ENCODE data around the gene RINL. TPM values are rescaled to one million over a fixed set of nuclear protein-coding genes. Genes with fewer than 3 reads are reported as not detected.
A peak's percentile ranks its signal among the peaks of the same experiment; 100 is the strongest.

The RINL gene
- polyA plus RNA-seq, 1 of the 3 experiments (the other 2 are of a cell fraction) = 3.8 TPM

DNA sequence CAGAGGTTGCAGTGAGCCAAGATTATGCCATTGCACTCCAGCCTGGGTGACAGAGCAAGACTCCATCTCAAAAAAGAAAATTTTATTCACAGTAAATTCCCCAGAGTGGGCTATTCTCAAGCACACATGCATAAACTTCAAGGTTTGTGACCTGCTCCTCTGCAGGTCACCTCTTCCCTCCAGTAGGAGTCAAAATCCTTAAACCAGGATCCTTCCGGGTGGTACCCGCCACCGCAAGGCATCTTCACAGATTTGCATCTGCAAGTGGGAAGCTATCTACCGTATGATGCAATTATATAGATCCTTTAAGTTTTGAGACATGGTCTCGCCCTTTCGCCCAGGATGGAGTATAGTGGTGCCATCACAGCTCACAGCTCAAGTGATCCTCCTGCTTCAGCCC is 43.5 kb downstream of the RINL start:
- no peak overlapping the region for H3K4me3 ChIP-seq (ENCODE audit: low read depth in 2 of 2, low read length in 1 of 2)
- peaks cover 39 to 67% of the 10 kb centered on the region in 2 experiments; a peak in 3 of 4 replicates for H3K4me1 ChIP-seq (ENCODE audit: control insufficient read depth in 1 of 2, insufficient read depth in 2 of 2, low read depth in 1 of 2, low read length in 1 of 2)
- H3K79me2 ChIP-seq (ENCODE audit: insufficient read depth) = peaks cover 25% of the 10 kb centered on the region; the same call in 1 of the 2 replicates
- peaks cover 29 to 33% of the 10 kb centered on the region in 2 experiments for H3K36me3 ChIP-seq (replicated peaks in 1 of 2; ENCODE audit: control insufficient read depth in 1 of 2, insufficient read depth in 2 of 2, low read length in 1 of 2)
- H3K9me2 ChIP-seq = no peaks in the 10 kb centered on the region
- TF ChIP-seq CHD2 (IDR thresholded peaks at IDR 0.05; ENCODE audit: low read length, partially characterized antibody) (no peak), MEF2A (IDR thresholded peaks at IDR 0.05; ENCODE audit: borderline replicate concordance, low read depth) (no peak), TEAD4 (IDR thresholded peaks at IDR 0.05; ENCODE audit: borderline replicate concordance, insufficient read depth) (no peak)
- TF ChIP-seq, protein P1, sequence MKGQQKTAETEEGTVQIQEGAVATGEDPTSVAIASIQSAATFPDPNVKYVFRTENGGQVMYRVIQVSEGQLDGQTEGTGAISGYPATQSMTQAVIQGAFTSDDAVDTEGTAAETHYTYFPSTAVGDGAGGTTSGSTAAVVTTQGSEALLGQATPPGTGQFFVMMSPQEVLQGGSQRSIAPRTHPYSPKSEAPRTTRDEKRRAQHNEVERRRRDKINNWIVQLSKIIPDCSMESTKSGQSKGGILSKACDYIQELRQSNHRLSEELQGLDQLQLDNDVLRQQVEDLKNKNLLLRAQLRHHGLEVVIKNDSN (IDR thresholded peaks at IDR 0.05; ENCODE audit: borderline replicate concordance, low read depth) = no peak
- H3K4me2 ChIP-seq = peak overlapping the region; percentile 21; the same call in 1 of the 2 replicates
- POLR2A ChIA-PET = interaction anchor here (1.3 kb wide), 1 partner anchor 9 kb away, joined by 3 read pairs; no protein-coding TSS in a partner anchor
- no peak for DNase-seq
- no peak overlapping the region for H2AFZ ChIP-seq (ENCODE audit: low read depth)
- peaks cover 21% of the 10 kb centered on the region for H4K20me1 ChIP-seq (ENCODE audit: insufficient read depth)
- H3F3A ChIP-seq (replicated peaks; ENCODE audit: insufficient read depth) = peaks cover 76% of the 10 kb centered on the region
- CTCF ChIA-PET = no interaction called here
- no peaks in the 10 kb centered on the region for H3K27me3 ChIP-seq (ENCODE audit: insufficient read depth)
- H3K9ac ChIP-seq = no peak overlapping the region
- 97% methylated on average over 6 of the region's 6 CpGs for WGBS (ENCODE audit: low lambda C conversion rate)
- H3K9me3 ChIP-seq = no peaks in the 10 kb centered on the region
- H3K27ac ChIP-seq (ENCODE audit: low read depth in 2 of 2, low read length in 1 of 2) = peak overlapping the region in 1 of 2 experiments; percentile 82; a peak in 2 of 4 replicates

DNA sequence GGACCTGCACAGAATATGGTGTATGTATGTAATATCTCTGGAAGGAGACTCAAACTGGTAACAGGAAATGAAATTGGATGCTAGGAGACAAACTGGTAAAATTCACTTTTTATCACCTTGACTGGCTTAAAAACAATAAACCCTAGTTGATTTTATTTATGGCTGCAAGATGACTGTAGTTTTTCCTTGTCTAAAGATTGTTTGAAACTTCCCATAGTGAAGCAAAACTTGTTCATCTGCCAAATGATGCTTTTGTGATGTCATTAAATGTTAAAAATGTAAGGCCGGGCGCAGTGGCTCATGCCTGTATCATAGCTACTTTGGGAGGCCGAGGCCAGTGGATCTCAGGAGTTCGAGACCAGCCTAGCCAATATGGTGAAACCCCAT is 44.0 kb downstream of the RINL start:
- no peak overlapping the region for H3K4me3 ChIP-seq (ENCODE audit: low read depth in 2 of 2, low read length in 1 of 2)
- 89% methylated on average over 4 of the region's 4 CpGs for WGBS (ENCODE audit: low lambda C conversion rate)
- peaks cover 25 to 30% of the 10 kb centered on the region in 2 experiments for H3K36me3 ChIP-seq (replicated peaks in 1 of 2; ENCODE audit: control insufficient read depth in 1 of 2, insufficient read depth in 2 of 2, low read length in 1 of 2)
- H2AFZ ChIP-seq (ENCODE audit: low read depth) = no peak overlapping the region
- no peak overlapping the region for H3K4me2 ChIP-seq
- no peaks in the 10 kb centered on the region for H3K9me2 ChIP-seq
- no peaks in the 10 kb centered on the region for H3K9me3 ChIP-seq
- peaks cover 34 to 62% of the 10 kb centered on the region in 2 experiments; a peak in 3 of 4 replicates for H3K4me1 ChIP-seq (ENCODE audit: control insufficient read depth in 1 of 2, insufficient read depth in 2 of 2, low read depth in 1 of 2, low read length in 1 of 2)
- H3F3A ChIP-seq (replicated peaks; ENCODE audit: insufficient read depth) = peaks cover 75% of the 10 kb centered on the region
- peaks cover 17% of the 10 kb centered on the region for H4K20me1 ChIP-seq (ENCODE audit: insufficient read depth)
- H3K27me3 ChIP-seq (ENCODE audit: insufficient read depth) = no peaks in the 10 kb centered on the region
- ChIA-PET POLR2A (interaction anchor here (1.3 kb wide), 1 partner anchor 9 kb away, joined by 3 read pairs; no protein-coding TSS in a partner anchor), CTCF (no interaction called here)
- no peak for DNase-seq
- no peak overlapping the region for H3K9ac ChIP-seq
- peak overlapping the region in 1 of 2 experiments; percentile 82; a peak in 2 of 4 replicates for H3K27ac ChIP-seq (ENCODE audit: low read depth in 2 of 2, low read length in 1 of 2)
- H3K79me2 ChIP-seq (ENCODE audit: insufficient read depth) = peaks cover 21% of the 10 kb centered on the region; the same call in 1 of the 2 replicates
- TF ChIP-seq, protein P2, sequence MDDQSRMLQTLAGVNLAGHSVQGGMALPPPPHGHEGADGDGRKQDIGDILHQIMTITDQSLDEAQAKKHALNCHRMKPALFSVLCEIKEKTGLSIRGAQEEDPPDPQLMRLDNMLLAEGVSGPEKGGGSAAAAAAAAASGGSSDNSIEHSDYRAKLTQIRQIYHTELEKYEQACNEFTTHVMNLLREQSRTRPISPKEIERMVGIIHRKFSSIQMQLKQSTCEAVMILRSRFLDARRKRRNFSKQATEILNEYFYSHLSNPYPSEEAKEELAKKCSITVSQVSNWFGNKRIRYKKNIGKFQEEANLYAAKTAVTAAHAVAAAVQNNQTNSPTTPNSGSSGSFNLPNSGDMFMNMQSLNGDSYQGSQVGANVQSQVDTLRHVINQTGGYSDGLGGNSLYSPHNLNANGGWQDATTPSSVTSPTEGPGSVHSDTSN (IDR thresholded peaks at IDR 0.05) = no peak
- TF ChIP-seq MXI1 (IDR thresholded peaks at IDR 0.05; ENCODE audit: low read depth, low read length) = no peak
- TF ChIP-seq, protein P3, sequence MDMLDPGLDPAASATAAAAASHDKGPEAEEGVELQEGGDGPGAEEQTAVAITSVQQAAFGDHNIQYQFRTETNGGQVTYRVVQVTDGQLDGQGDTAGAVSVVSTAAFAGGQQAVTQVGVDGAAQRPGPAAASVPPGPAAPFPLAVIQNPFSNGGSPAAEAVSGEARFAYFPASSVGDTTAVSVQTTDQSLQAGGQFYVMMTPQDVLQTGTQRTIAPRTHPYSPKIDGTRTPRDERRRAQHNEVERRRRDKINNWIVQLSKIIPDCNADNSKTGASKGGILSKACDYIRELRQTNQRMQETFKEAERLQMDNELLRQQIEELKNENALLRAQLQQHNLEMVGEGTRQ (IDR thresholded peaks at IDR 0.05; ENCODE audit: borderline replicate concordance, low read depth, low read length) = no peak
- TF ChIP-seq, protein P1 (IDR thresholded peaks at IDR 0.05; ENCODE audit: borderline replicate concordance, low read depth) = no peak
- TF ChIP-seq, protein P4, sequence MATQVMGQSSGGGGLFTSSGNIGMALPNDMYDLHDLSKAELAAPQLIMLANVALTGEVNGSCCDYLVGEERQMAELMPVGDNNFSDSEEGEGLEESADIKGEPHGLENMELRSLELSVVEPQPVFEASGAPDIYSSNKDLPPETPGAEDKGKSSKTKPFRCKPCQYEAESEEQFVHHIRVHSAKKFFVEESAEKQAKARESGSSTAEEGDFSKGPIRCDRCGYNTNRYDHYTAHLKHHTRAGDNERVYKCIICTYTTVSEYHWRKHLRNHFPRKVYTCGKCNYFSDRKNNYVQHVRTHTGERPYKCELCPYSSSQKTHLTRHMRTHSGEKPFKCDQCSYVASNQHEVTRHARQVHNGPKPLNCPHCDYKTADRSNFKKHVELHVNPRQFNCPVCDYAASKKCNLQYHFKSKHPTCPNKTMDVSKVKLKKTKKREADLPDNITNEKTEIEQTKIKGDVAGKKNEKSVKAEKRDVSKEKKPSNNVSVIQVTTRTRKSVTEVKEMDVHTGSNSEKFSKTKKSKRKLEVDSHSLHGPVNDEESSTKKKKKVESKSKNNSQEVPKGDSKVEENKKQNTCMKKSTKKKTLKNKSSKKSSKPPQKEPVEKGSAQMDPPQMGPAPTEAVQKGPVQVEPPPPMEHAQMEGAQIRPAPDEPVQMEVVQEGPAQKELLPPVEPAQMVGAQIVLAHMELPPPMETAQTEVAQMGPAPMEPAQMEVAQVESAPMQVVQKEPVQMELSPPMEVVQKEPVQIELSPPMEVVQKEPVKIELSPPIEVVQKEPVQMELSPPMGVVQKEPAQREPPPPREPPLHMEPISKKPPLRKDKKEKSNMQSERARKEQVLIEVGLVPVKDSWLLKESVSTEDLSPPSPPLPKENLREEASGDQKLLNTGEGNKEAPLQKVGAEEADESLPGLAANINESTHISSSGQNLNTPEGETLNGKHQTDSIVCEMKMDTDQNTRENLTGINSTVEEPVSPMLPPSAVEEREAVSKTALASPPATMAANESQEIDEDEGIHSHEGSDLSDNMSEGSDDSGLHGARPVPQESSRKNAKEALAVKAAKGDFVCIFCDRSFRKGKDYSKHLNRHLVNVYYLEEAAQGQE (IDR thresholded peaks at IDR 0.05; ENCODE audit: low read depth, low read length) = no peak
- no peak for TF ChIP-seq MEF2A (IDR thresholded peaks at IDR 0.05; ENCODE audit: borderline replicate concordance, low read depth)
- TF ChIP-seq, protein P5, sequence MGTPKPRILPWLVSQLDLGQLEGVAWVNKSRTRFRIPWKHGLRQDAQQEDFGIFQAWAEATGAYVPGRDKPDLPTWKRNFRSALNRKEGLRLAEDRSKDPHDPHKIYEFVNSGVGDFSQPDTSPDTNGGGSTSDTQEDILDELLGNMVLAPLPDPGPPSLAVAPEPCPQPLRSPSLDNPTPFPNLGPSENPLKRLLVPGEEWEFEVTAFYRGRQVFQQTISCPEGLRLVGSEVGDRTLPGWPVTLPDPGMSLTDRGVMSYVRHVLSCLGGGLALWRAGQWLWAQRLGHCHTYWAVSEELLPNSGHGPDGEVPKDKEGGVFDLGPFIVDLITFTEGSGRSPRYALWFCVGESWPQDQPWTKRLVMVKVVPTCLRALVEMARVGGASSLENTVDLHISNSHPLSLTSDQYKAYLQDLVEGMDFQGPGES (IDR thresholded peaks at IDR 0.05; ENCODE audit: low read depth, low read length) = no peak
- no peak for TF ChIP-seq RCOR1 (IDR thresholded peaks at IDR 0.05; ENCODE audit: low read length)
- no peak for TF ChIP-seq SMC3 (IDR thresholded peaks at IDR 0.05; ENCODE audit: low read depth, low read length)
- TF ChIP-seq TCF12 (IDR thresholded peaks at IDR 0.05) = no peak
- no peak for TF ChIP-seq GATA2 (CRISPR knock-in tag; IDR thresholded peaks at IDR 0.05)
- no peak for TF ChIP-seq POLR2AphosphoS5 (IDR thresholded peaks at IDR 0.05; ENCODE audit: low read depth, low read length)
- TF ChIP-seq, protein P6, sequence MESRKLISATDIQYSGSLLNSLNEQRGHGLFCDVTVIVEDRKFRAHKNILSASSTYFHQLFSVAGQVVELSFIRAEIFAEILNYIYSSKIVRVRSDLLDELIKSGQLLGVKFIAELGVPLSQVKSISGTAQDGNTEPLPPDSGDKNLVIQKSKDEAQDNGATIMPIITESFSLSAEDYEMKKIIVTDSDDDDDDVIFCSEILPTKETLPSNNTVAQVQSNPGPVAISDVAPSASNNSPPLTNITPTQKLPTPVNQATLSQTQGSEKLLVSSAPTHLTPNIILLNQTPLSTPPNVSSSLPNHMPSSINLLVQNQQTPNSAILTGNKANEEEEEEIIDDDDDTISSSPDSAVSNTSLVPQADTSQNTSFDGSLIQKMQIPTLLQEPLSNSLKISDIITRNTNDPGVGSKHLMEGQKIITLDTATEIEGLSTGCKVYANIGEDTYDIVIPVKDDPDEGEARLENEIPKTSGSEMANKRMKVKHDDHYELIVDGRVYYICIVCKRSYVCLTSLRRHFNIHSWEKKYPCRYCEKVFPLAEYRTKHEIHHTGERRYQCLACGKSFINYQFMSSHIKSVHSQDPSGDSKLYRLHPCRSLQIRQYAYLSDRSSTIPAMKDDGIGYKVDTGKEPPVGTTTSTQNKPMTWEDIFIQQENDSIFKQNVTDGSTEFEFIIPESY (IDR thresholded peaks at IDR 0.05; ENCODE audit: borderline replicate concordance, low read depth) = no peak
